Panc1 (cell line): Measurements from ENCODE around the gene SART3. TPM values are rescaled to one million over a fixed set of nuclear protein-coding genes. Genes with fewer than 3 reads are reported as not detected.

Experiments used
- ATAC-seq: fragments of 200-7000 bp; cut with Tn5 transposase; 2 replicates; pipeline ENCODE4 v1.9.1; 2020; ENCODE audit warnings: mild to moderate bottlenecking, moderate library complexity
- BruUV-seq: library from RNA; stranded (reverse); fragments of 400-500 nt; replicated peaks from 2 replicates; lab custom pipeline; 2021; lab: Mats Ljungman, UMichigan
- CTCF ChIA-PET: fragments of 300-600 bp; sonication (Branson Sonifier 250); formaldehyde crosslinking; loops from one replicate; lab custom pipeline; 2022; ENCODE audit warnings: antibody characterized with exemption; lab: Charles Lee
- POLR2A ChIA-PET: fragments of 300-600 bp; sonication (Branson Sonifier 250); formaldehyde crosslinking; loops from one replicate; lab custom pipeline; 2022; ENCODE audit warnings: antibody characterized with exemption; lab: Charles Lee
- DNase-seq: peaks from one replicate; pipeline ENCODE4 v3.0.0-alpha.2; 2010; ENCODE audit warnings: low read depth, low spot score
- H3K27ac ChIP-seq: 2 replicates; pipeline ENCODE4 v1.5.1; 2011; ENCODE audit warnings: mild to moderate bottlenecking, low read length, inconsistent platforms
- H3K27me3 ChIP-seq: fragments of 200-500 bp; sonication (Bioruptor generic); 2 replicates; pipeline ENCODE4 v1.6.0; 2014; ENCODE audit warnings: low read length, inconsistent platforms; ENCODE audit not compliant: control insufficient read depth, insufficient read depth
- H3K36me3 ChIP-seq: fragments of 200-500 bp; sonication (Bioruptor generic); 2 replicates; pipeline ENCODE4 v1.5.1; 2014; ENCODE audit warnings: inconsistent platforms, mild to moderate bottlenecking, low read length, moderate library complexity; ENCODE audit not compliant: control insufficient read depth, insufficient read depth
- H3K4me1 ChIP-seq: 2 replicates; pipeline ENCODE4 v1.5.1; 2011; ENCODE audit warnings: inconsistent platforms, mild to moderate bottlenecking, low read length, moderate library complexity; ENCODE audit not compliant: control insufficient read depth, insufficient read depth
- H3K4me3 ChIP-seq, 2 experiments: 2 replicates each; pipeline ENCODE4 v1.5.1; 2011 to 2012; ENCODE audit warnings: low read depth in 2 of 2, low read length in 2 of 2, mild to moderate bottlenecking in 2 of 2, inconsistent platforms in 1 of 2, moderate library complexity in 1 of 2
- H3K9me3 ChIP-seq: fragments of 200-500 bp; sonication (Bioruptor generic); 2 replicates; pipeline ENCODE4 v1.5.1; 2014; ENCODE audit warnings: low read depth, mild to moderate bottlenecking, inconsistent platforms, low read length, moderate library complexity; ENCODE audit not compliant: control insufficient read depth, insufficient read depth
- POLR2AphosphoS5 ChIP-seq: IDR thresholded peaks from 2 replicates; pipeline ENCODE4 v1.6.1; 2012; ENCODE audit warnings: mild to moderate bottlenecking, low read depth, low read length, moderate library complexity
- REST ChIP-seq, 2 experiments: IDR thresholded peaks; 2 replicates each; pipeline ENCODE4 v1.6.1; 2011 to 2012; ENCODE audit warnings: low read depth in 2 of 2, control low read depth in 1 of 2, low read length in 1 of 2, mild to moderate bottlenecking in 1 of 2, moderate library complexity in 1 of 2; ENCODE audit not compliant: insufficient read depth in 1 of 2
- SIN3A ChIP-seq: IDR thresholded peaks from 2 replicates; pipeline ENCODE4 v1.6.1; 2012; ENCODE audit warnings: low read depth, mild to moderate bottlenecking, low read length, moderate library complexity, borderline replicate concordance; ENCODE audit not compliant: insufficient read depth
- TCF7L2 ChIP-seq: IDR thresholded peaks from 2 replicates; pipeline ENCODE4 v1.6.1; 2011; ENCODE audit warnings: mild to moderate bottlenecking, low read depth, low read length, inconsistent platforms
- in situ Hi-C: cut with HindIII; loops from 2 replicates; pipeline ENCODE4 v1.10.0; 2016; ENCODE audit warnings: low sequenced_read_pairs, low pct_unique_long_range_greater_than_20kb
- intact Hi-C: fragments of 100-400 bp; cut with micrococcal nuclease; formaldehyde crosslinking; loops from one replicate; pipeline ENCODE4 v1.10.0; 2022; ENCODE audit not compliant: unreplicated experiment
- total RNA-seq: library from RNA; stranded (reverse); gene quantifications from one replicate; pipeline ENCODE4 v1.2.1, GENCODE V29; 2021; ENCODE audit not compliant: unreplicated experiment
- TF ChIP-seq, protein P1 (sequence below): fragments of 450-650 bp; IDR thresholded peaks from 2 replicates; pipeline ENCODE4 v1.5.1; 2017; ENCODE audit warnings: mild to moderate bottlenecking

SART3 gene
- total RNA-seq, 1 experiment from 2014 or later: 55.9 TPM

DNA sequence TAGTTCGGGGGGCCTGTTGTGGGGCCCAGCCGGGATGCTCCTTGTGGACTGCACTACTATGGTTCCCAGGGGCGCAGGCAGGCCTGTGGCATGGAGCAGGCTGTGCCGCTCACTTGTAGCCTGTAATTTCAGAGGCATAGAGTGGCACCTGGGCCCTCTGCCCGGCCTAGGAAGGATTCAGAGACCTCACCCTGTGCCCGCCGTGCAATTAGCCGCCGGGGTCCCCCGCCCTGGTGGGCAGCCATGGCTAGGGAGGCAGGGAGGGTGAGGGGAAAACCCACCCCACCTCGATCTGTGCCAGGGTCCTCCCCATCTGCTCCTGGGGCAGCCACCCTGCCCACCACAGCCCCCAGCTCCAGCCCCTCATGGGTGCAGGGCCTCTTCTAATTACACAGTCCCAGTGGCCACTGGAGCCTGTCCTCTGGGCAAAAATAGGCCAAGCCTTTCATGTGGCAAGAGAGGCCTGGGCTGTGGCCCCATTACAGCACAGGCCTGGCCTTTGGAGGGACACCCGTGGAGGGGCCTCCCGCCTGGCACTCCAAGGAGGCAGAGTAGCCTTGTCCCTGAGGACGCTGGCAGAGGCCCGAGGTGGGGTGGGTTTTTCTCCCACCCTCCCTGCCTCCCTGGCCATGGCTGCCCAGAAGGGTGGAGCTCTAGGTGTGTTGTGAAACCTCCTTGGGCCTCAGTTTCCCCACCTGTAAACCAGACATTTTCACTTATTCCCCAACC lies 42.2 kb upstream of the SART3 start:
- no TSS peak for BruUV-seq
- Histone ChIP-seq H3K27ac (no peak overlapping the region), H3K36me3 (no peaks in the 10 kb centered on the region), H3K4me3 (no peak overlapping the region), H3K4me1 (no peaks in the 10 kb centered on the region), H3K27me3 (no peaks in the 10 kb centered on the region), H3K9me3 (no peaks in the 10 kb centered on the region)
- DNase-seq: no peak
- intact Hi-C loops (no loop called here), in situ Hi-C loops (no loop called here)
- no peak for ATAC-seq
- TF ChIP-seq TCF7L2 (no peak), REST (IDR thresholded peaks at IDR 0.05; ENCODE audit: insufficient read depth in 1 of 2, low read depth in 2 of 2, low read length in 1 of 2) (no peak), POLR2AphosphoS5 (no peak), SIN3A (no peak)
- TF ChIP-seq, protein P1, sequence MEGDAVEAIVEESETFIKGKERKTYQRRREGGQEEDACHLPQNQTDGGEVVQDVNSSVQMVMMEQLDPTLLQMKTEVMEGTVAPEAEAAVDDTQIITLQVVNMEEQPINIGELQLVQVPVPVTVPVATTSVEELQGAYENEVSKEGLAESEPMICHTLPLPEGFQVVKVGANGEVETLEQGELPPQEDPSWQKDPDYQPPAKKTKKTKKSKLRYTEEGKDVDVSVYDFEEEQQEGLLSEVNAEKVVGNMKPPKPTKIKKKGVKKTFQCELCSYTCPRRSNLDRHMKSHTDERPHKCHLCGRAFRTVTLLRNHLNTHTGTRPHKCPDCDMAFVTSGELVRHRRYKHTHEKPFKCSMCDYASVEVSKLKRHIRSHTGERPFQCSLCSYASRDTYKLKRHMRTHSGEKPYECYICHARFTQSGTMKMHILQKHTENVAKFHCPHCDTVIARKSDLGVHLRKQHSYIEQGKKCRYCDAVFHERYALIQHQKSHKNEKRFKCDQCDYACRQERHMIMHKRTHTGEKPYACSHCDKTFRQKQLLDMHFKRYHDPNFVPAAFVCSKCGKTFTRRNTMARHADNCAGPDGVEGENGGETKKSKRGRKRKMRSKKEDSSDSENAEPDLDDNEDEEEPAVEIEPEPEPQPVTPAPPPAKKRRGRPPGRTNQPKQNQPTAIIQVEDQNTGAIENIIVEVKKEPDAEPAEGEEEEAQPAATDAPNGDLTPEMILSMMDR: no peak
- ChIA-PET CTCF (no interaction called here), POLR2A (no interaction called here)

GRCh38 chr12:108602209-108602705 lies 41.3 kb upstream of the SART3 start:
- no peak for DNase-seq
- intact Hi-C loops: no loop called here
- Histone ChIP-seq H3K27me3 (no peaks in the 10 kb centered on the region), H3K9me3 (no peaks in the 10 kb centered on the region), H3K36me3 (no peaks in the 10 kb centered on the region), H3K4me1 (no peaks in the 10 kb centered on the region), H3K4me3 (no peak overlapping the region), H3K27ac (no peak overlapping the region)
- TF ChIP-seq, protein P1: no peak
- TF ChIP-seq POLR2AphosphoS5: no peak
- no peak for TF ChIP-seq TCF7L2
- no peak for TF ChIP-seq REST (IDR thresholded peaks at IDR 0.05; ENCODE audit: insufficient read depth in 1 of 2, low read depth in 2 of 2, low read length in 1 of 2)
- no peak for TF ChIP-seq SIN3A
- CTCF ChIA-PET: no interaction called here
- POLR2A ChIA-PET: no interaction called here
- no peak for ATAC-seq
- no TSS peak for BruUV-seq
- in situ Hi-C loops: no loop called here
